T47D (cell line): ENCODE data around the gene EFEMP1.
A peak's percentile ranks its signal among the peaks of the same experiment; 100 is the strongest.

Experiments
- DNase-seq, 2 experiments: peaks; one replicate each; pipeline versions ENCODE4 v3.0.0 to v3.0.0-alpha.2; 2011 to 2012; ENCODE audit warnings: low read depth in 1 of 2, low spot score in 1 of 2
- JUND ChIP-seq: IDR thresholded peaks from 2 replicates; pipeline ENCODE4 v1.6.1; 2012; ENCODE audit warnings: low read depth
- in situ Hi-C: cut with HindIII; loops from 2 replicates; pipeline ENCODE4 v1.10.0; 2016; ENCODE audit warnings: low sequenced_read_pairs, low pct_unique_long_range_greater_than_20kb

The EFEMP1 gene

GRCh38 chr2:55923091-55923981 is at the start of gene EFEMP1:
Gene EFEMP1 (minus strand): TSS chr2:55923782. CDS start chr2:55922440, 1,342 bp downstream.
- TF ChIP-seq JUND: no peak
- in situ Hi-C loops: no loop called here
- peak; percentile 49 to 86 for DNase-seq

- TF ChIP-seq JUND: no peak
- in situ Hi-C loops: no loop called here
- DNase-seq: no peak
These were observed 46.9 kb upstream of the EFEMP1 start for GRCh38 chr2:55970500-55970899.

DNA sequence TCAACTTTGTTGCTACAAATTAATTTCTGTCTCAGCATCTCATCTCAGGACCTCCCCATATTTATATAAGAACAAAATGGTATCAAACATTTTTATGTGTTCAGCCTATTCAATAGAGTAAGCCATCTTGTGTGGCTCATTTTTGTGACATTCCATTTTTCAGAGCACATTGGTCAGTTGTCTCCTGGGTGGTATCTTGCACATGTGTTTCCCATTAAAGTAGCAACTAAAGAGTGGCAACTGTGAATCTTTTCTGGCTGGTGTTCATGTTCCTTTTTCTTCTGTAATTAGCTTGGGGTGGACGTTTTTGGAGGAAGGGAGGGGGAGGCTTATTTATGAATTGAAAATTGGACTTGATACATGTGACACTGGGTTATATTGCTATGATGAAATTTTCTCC is 45.4 kb upstream of the EFEMP1 start:
- in situ Hi-C loops: no loop called here
- no peak for TF ChIP-seq JUND
- DNase-seq: no peak

DNA sequence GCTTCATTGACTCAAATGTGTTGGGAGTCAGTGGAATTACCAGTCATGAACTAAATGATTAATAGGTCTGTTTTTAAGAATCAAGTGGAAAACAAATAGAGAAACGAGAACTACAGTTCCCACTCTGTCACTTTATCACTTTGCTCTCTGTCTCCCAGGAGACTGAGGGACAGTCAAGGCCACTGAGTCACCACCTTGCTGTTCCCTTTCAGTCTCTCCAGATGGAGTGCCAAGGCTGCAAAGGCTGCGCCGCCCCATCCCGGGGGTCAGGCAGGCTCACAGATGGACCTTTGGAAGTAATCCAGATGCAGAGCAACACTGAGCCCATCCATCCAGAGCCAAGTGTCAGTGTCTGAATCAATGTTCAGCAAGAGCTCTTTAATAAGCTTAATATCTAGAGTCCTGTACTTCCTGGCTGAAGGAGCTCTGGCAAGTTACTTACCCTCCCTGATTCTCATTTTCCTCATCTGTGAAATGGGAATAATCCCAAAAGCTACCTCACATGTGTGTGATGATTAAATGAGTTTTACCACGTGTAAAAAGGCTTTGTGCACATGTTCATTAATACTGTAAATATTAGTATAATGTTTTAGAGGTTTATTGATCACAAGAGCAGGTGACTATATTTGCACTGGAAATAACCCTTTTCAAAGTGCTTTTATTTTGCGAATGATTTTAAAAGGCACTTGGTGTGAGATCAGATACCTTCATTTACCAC is 43.0 kb upstream of the EFEMP1 start:
- no peak for TF ChIP-seq JUND
- in situ Hi-C loops: no loop called here
- no peak for DNase-seq

DNA sequence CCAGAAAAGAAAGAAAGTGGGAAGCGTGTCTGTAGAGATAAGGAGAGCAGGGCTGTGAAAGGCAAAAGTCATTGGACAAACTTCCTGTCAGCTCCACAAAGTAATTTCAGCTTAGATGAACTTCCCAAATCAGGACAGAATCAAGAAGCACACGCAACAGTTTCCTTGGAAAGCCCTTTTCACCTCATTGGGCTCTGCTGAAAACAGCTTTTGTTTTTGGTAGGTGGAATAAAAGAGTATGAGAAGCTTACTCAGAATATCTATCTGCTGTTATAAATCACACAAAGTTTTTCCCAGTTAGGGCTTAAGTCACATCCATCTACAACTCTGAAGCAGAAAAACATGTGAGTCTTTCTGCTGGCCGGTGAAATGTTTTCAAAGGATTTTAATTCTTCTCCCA is 42.4 kb upstream of the EFEMP1 start:
- in situ Hi-C loops: no loop called here
- no peak for DNase-seq
- no peak for TF ChIP-seq JUND

DNA sequence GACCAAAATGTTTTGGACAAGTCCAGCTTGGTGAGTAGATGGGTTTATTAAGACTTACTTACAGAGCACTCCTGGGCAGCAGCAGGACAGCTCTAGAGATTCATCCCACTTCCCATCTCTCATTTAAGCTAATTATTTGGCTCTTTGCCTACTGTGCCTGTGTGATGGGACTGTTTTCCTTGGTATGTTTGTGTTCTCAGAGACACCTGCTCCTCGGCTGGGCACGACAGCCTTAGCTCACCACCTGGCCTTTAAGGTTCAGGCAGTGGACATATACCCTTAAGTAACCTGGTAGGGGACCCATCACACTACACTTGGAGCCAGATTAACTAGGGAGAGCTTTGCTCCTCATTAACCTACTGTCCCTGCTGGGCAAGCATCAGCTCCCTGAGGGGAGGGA is 41.7 kb upstream of the EFEMP1 start:
- no peak for TF ChIP-seq JUND
- in situ Hi-C loops: no loop called here
- DNase-seq: no peak

DNA sequence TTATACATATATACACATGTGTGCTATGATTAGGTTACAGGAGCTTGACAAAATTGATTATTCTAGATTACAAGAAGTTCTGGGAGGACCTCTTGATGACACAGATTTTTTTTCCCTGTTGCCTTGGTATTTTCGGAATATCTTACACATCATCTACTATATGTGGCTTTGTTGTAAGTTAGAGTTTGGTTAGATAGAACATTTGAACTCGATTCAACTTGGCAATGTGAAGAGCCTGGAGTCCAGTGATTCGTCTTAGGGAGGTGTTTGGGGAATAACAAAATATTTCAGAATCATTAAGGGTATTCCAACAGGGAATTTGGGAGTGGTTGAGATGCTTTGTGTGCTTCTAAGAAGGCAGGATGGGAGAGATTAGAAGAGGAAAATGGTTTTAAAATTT is 39.3 kb upstream of the EFEMP1 start:
- no peak for DNase-seq
- in situ Hi-C loops: no loop called here
- TF ChIP-seq JUND: no peak

- peak; percentile 16 to 69 for DNase-seq
- in situ Hi-C loops: no loop called here
- no peak for TF ChIP-seq JUND
These were observed 37.8 kb upstream of the EFEMP1 start for GRCh38 chr2:55961318-55961911.

- TF ChIP-seq JUND: no peak
- no peak for DNase-seq
- in situ Hi-C loops: no loop called here
These were observed 35.2 kb upstream of the EFEMP1 start for GRCh38 chr2:55958756-55959155.

GRCh38 chr2:55957142-55957541 is 33.6 kb upstream of the EFEMP1 start:
- TF ChIP-seq JUND: no peak
- in situ Hi-C loops: no loop called here
- DNase-seq: no peak

GRCh38 chr2:55954306-55955035 is 30.9 kb upstream of the EFEMP1 start:
- in situ Hi-C loops: no loop called here
- no peak for TF ChIP-seq JUND
- no peak for DNase-seq

DNA sequence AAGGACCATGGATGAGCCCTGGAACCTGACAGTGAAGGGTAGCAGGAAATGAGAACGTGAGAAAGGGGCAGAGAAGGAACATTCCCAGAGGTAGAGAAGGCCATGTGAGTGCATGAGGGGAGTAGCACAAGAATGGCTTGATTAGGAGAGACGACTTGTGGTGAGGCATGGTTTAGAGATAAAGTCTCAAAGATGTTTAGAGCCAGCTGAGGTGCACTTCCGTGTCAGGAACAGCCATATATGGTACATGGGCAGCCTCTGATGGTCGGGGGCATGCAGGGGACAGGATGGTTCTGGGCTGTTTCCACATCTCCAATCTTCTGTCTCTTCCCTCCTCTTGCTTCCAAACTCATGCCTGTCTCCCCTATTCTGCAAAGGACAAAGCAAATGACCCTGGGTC is 28.8 kb upstream of the EFEMP1 start:
- in situ Hi-C loops: no loop called here
- no peak for DNase-seq
- no peak for TF ChIP-seq JUND
